ENCODE measurements around the gene CARNS1.
A peak's percentile ranks its signal among the peaks of the same experiment; 100 is the strongest.

Gene CARNS1

DNA sequence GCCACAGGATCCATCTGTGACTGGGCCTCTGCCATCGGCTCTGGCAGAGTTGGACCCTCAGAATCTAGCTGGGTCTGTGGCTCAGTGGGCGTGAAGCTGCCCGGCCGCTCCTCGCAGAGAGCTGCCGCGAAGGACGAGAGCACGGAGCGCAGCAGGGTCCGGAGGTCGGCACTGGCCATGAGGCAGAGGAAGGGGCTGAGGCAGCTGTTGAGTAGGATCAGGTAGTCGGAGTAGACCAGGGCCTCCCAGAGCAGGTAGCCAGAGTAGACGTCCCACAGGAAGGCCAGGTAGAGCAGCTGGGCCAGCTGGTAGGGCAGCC, 36.1 kb downstream of the CARNS1 start:
- Histone ChIP-seq H3K9me3 (ENCODE audit: control insufficient read depth in 2 of 2, low read length in 2 of 2) (no peaks in the 10 kb centered on the region), H3K27ac (ENCODE audit: low read length) (no peak overlapping the region), H3K4me3 (ENCODE audit: low read length in 2 of 2) (no peak overlapping the region), H3K4me1 (ENCODE audit: control insufficient read depth, insufficient read depth, low read length) (no peaks in the 10 kb centered on the region), H3K36me3 (ENCODE audit: control insufficient read depth in 2 of 2, insufficient read depth in 2 of 2, low read length in 2 of 2) (no peaks in the 10 kb centered on the region), H3K9ac (ENCODE audit: low read length in 2 of 2) (no peak overlapping the region), H3K27me3 (ENCODE audit: control insufficient read depth in 1 of 2, insufficient read depth in 2 of 2, low read length in 2 of 2) (no peaks in the 10 kb centered on the region)

DNA sequence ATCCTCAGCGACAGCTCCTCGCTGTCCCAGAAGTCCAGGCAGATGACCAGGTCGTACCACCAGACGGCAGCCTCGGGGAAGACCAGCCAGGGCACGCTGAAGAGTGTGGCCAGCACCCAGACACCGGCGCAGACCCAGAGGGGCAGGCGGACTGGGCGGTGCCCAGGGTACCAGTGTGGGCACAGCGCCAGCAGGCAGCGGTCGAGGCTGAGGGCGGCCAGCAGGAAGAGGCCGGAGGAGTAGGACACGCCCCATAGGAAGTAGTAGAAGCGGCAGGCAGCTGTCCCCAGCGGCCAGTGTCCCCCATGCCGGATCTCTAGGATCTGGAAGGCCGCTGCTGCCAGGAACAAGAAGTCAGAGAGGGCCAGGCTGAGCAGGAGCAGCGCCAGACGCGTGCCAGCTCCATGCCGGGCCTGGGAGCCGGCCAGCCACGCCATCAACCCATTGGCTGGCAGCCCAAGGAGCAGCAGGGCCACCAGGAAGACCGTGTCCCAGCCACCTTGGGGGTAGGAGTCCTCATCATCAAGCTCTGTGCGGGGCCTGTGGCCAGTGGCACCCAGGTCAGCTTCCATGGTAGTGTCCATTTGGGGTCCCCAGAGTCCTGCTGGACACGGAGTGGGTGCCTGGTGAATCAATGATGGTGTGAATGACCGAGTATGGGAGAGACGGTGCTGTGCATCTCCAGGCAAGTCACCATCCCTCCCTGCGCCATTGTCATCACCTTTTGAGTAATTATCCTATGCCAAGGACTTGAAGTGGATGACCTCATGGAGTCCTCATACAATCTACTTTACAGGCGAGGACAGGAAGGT, 36.9 kb downstream of the CARNS1 start, which contains the start of gene GPR152:
Gene GPR152 (minus strand): TSS at position 589 of the 812 bp plus-strand sequence. CDS start 5 bp downstream, at position 584.
- Histone ChIP-seq H3K9me3 (ENCODE audit: control insufficient read depth in 2 of 2, low read length in 2 of 2) (no peaks in the 10 kb centered on the region), H3K27ac (ENCODE audit: low read length) (no peak within 1 kb of the TSS), H3K4me3 (ENCODE audit: low read length in 2 of 2) (no peak within 1 kb of the TSS), H3K36me3 (ENCODE audit: control insufficient read depth in 2 of 2, insufficient read depth in 2 of 2, low read length in 2 of 2) (no peaks in the 10 kb centered on the region), H3K27me3 (ENCODE audit: control insufficient read depth in 1 of 2, insufficient read depth in 2 of 2, low read length in 2 of 2) (no peaks in the 10 kb centered on the region), H3K4me1 (ENCODE audit: control insufficient read depth, insufficient read depth, low read length) (no peaks in the 10 kb centered on the region), H3K9ac (ENCODE audit: low read length in 2 of 2) (no peak within 1 kb of the TSS)

DNA sequence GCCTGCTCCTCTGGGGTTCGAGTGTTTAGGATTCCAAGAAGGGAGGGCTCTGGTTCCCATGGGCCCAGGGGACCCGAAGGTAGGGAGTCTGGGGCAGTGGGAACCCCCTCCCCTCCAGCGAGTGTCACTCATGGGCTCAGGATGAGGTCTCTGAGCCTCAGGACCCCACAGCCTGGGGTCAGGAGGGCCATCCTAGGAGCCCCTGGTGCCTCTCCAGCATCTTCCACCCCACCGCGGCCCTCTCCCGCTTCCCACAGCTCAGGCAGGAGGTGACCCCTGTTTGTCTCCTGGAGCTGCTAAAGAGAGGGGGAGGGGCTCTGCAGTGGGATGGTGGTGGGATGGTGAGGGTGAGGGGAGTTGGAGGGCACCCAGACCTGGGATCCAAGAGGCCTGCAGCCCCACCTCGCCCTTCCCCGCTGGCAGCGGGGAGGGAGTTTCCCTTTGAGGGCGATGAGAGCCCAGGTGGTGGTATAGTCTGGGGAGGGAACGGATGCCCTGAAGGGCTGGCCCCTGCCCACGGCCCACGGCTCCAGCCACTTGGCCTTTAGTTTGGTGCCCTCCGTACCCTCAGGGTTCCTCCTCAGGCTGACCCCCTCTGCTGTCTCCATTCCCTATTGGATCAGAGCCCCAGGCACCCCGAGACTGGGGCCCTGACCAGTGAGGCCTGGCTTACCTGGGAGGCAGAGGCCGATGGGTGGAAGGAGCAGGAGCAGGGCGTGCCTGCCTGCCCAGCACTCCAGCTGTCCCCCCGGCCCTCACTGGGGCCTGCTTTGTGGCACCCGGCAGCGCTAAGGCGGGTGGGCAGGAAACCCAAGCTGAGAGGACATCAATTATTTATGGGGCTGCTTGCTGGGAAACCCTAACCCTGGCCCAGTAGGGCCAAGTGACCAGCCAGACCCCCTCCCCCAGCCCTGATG, 38.6 kb downstream of the CARNS1 start:
- no peaks in the 10 kb centered on the region for H3K27me3 ChIP-seq (ENCODE audit: control insufficient read depth in 1 of 2, insufficient read depth in 2 of 2, low read length in 2 of 2)
- H3K4me3 ChIP-seq (ENCODE audit: low read length in 2 of 2), result no peak overlapping the region
- no peak overlapping the region for H3K27ac ChIP-seq (ENCODE audit: low read length)
- H3K4me1 ChIP-seq (ENCODE audit: control insufficient read depth, insufficient read depth, low read length), result no peaks in the 10 kb centered on the region
- no peaks in the 10 kb centered on the region for H3K9me3 ChIP-seq (ENCODE audit: control insufficient read depth in 2 of 2, low read length in 2 of 2)
- H3K9ac ChIP-seq (ENCODE audit: low read length in 2 of 2), result no peak overlapping the region
- no peaks in the 10 kb centered on the region for H3K36me3 ChIP-seq (ENCODE audit: control insufficient read depth in 2 of 2, insufficient read depth in 2 of 2, low read length in 2 of 2)

DNA sequence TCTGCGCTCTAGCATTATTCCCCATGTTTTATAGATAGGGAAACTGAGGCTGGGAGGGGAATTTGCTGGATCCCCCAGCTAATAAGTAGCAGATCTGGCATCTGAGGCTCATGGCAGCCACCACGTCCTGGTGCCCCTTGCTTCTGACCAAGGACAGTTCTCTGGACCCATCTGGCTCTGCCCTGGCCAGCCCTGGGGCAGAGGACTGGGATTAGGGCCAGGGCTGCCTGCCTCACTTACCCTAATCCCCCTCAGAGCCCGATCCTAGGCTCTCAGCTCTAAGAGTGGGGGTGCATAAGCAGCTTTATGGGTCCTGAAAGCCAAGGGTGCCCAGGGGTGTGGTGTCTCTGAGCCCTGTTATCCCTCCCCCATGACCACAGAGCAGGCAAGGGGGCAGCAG, 39.6 kb downstream of the CARNS1 start, which contains the start of gene CABP4:
Gene CABP4 (plus strand): TSS at position 301 of the 400 bp plus-strand sequence. CDS start 70 bp downstream, at position 371.
- no peaks in the 10 kb centered on the region for H3K27me3 ChIP-seq (ENCODE audit: control insufficient read depth in 1 of 2, insufficient read depth in 2 of 2, low read length in 2 of 2)
- H3K9me3 ChIP-seq (ENCODE audit: control insufficient read depth in 2 of 2, low read length in 2 of 2), result no peaks in the 10 kb centered on the region
- H3K4me1 ChIP-seq (ENCODE audit: control insufficient read depth, insufficient read depth, low read length), result no peaks in the 10 kb centered on the region
- no peak within 1 kb of the TSS for H3K9ac ChIP-seq (ENCODE audit: low read length in 2 of 2)
- H3K27ac ChIP-seq (ENCODE audit: low read length), result no peak within 1 kb of the TSS
- no peaks in the 10 kb centered on the region for H3K36me3 ChIP-seq (ENCODE audit: control insufficient read depth in 2 of 2, insufficient read depth in 2 of 2, low read length in 2 of 2)
- no peak within 1 kb of the TSS for H3K4me3 ChIP-seq (ENCODE audit: low read length in 2 of 2)

DNA sequence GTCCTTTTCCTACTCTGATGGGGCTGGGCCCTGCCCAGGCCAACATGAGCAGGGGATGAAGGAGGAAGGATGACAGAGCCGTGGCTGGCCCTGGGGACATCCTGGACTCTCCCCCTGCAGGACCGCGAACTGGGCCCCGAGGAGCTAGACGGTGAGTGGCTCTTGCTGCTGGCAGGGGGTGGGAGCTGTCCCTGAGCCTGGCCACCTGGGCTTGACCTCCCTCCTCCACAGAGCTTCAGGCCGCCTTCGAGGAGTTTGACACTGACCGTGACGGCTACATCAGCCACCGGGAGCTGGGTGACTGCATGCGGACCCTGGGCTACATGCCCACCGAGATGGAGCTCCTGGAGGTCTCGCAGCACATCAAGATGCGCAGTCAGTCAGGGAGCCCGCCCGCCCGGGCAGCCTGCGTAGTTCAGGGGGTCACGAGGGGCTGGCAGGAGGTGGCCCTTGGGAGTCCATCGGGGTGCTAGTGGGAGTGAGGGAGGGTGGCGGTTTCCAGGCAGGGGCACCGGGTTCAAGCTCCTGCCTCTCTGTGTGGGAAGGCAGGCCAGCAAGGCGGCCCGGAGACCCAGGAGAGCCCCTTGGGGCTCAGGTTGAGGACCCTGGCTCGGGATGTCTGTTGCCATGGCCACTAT, 40.7 kb downstream of the CARNS1 start:
- Histone ChIP-seq H3K9ac (ENCODE audit: low read length in 2 of 2) (no peak overlapping the region), H3K27me3 (ENCODE audit: control insufficient read depth in 1 of 2, insufficient read depth in 2 of 2, low read length in 2 of 2) (no peaks in the 10 kb centered on the region), H3K27ac (ENCODE audit: low read length) (no peak overlapping the region), H3K36me3 (ENCODE audit: control insufficient read depth in 2 of 2, insufficient read depth in 2 of 2, low read length in 2 of 2) (no peaks in the 10 kb centered on the region), H3K4me3 (ENCODE audit: low read length in 2 of 2) (no peak overlapping the region), H3K9me3 (ENCODE audit: control insufficient read depth in 2 of 2, low read length in 2 of 2) (no peaks in the 10 kb centered on the region), H3K4me1 (ENCODE audit: control insufficient read depth, insufficient read depth, low read length) (no peaks in the 10 kb centered on the region)

DNA sequence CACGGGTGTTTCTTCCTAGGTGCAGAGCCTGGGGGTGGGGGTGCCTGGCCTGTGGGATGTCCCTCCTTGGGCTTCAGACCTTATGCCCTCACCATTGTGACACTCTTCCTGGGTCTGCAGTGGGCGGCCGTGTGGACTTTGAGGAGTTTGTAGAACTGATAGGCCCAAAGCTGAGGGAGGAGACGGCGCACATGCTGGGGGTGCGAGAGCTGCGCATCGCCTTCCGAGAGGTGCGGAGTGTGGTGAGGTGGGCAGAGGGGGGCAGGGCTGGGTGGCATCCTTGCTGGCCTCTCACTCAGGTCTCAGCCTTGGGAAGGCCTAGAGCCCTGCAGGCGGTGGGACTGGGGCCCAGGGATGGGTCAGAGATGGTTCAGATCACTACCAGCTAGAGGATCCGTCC, 42.0 kb downstream of the CARNS1 start:
- H3K27me3 ChIP-seq (ENCODE audit: control insufficient read depth in 1 of 2, insufficient read depth in 2 of 2, low read length in 2 of 2), result no peaks in the 10 kb centered on the region
- H3K4me1 ChIP-seq (ENCODE audit: control insufficient read depth, insufficient read depth, low read length), result no peaks in the 10 kb centered on the region
- no peak overlapping the region for H3K27ac ChIP-seq (ENCODE audit: low read length)
- no peaks in the 10 kb centered on the region for H3K36me3 ChIP-seq (ENCODE audit: control insufficient read depth in 2 of 2, insufficient read depth in 2 of 2, low read length in 2 of 2)
- no peak overlapping the region for H3K9ac ChIP-seq (ENCODE audit: low read length in 2 of 2)
- no peaks in the 10 kb centered on the region for H3K9me3 ChIP-seq (ENCODE audit: control insufficient read depth in 2 of 2, low read length in 2 of 2)
- H3K4me3 ChIP-seq (ENCODE audit: low read length in 2 of 2), result no peak overlapping the region

DNA sequence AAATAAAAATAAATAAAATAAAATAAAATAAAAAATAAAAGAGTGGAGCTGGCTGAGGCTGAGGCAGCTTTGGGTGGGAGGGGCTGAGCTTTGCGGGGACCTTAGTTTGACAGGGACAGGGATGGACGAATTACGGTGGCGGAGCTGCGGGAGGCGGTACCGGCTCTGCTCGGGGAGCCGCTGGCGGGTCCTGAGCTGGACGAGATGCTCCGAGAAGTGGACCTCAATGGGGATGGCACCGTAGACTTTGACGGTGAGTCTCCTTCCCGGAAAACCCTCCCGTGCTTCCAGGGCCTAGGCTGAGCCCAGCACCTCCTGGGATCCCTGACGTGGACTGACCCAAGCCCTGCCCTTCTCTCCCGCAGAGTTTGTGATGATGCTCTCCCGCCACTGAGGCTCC, 42.8 kb downstream of the CARNS1 start:
- no peaks in the 10 kb centered on the region for H3K27me3 ChIP-seq (ENCODE audit: control insufficient read depth in 1 of 2, insufficient read depth in 2 of 2, low read length in 2 of 2)
- no peaks in the 10 kb centered on the region for H3K4me1 ChIP-seq (ENCODE audit: control insufficient read depth, insufficient read depth, low read length)
- no peak overlapping the region for H3K27ac ChIP-seq (ENCODE audit: low read length)
- no peaks in the 10 kb centered on the region for H3K36me3 ChIP-seq (ENCODE audit: control insufficient read depth in 2 of 2, insufficient read depth in 2 of 2, low read length in 2 of 2)
- no peak overlapping the region for H3K9ac ChIP-seq (ENCODE audit: low read length in 2 of 2)
- H3K4me3 ChIP-seq (ENCODE audit: low read length in 2 of 2), result no peak overlapping the region
- H3K9me3 ChIP-seq (ENCODE audit: control insufficient read depth in 2 of 2, low read length in 2 of 2), result no peaks in the 10 kb centered on the region

DNA sequence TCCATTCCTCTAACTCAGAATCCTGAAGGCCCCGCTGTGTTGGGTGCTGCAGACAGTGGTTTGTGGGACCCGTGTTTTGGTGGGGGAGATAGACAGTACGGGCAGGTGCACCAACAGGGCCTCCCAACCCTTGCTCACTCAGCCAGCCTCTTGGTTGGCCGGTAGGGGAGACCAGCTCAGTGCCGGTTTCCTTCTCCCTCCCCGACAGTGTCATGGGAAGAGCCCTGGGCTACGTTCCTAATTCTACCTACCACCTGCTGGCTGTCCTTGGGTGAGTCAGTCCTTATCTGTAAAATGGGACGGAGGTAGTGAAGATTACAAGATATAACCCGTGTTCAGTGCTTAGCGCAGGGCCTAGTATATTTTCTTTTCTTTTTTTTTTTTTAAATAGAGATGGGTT, 47.7 kb downstream of the CARNS1 start:
- peaks cover 30% of the 10 kb centered on the region for H3K4me1 ChIP-seq (ENCODE audit: control insufficient read depth, insufficient read depth, low read length)
- H3K27ac ChIP-seq (ENCODE audit: low read length), result no peak overlapping the region

DNA sequence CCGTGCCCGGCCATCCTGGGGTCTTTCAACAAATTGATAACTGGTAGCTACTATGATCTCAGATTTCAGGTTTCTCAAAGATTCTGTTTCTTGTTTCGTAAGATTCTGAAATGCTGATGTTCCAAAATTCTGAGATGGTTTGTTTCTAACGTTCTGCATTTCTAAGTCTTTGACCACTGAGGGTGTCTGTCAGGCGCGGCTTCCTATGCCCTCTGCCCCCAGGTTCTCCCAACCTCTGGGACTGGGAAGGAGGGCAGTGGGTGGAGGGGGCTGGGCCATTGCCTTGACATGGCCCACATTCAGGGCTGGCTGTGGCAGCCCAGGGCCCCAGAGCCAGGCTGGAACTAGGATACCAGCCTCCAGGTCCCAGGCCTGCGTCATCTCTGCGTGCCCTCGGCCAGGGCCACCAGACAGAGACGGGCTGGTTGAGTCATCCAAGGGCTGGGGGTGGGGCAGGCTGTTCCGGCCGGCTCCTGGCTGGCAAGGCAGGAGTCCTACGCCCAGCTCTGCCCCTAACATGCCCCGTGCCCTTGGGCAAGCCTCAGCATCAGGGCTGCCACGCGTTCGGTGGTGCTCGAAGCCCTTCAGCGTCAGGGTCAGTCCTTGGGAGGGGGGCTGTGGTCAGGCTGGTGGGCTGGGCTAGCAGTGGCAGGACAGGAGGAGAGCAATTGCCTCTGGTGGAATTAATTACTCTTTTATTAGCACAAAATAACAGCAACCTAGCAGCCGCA, 48.4 kb downstream of the CARNS1 start:
- no peaks in the 10 kb centered on the region for H3K9me3 ChIP-seq (ENCODE audit: control insufficient read depth in 2 of 2, low read length in 2 of 2)
- peak overlapping the region; percentile 90 for H3K27ac ChIP-seq (ENCODE audit: low read length)
- no peaks in the 10 kb centered on the region for H3K27me3 ChIP-seq (ENCODE audit: control insufficient read depth in 1 of 2, insufficient read depth in 2 of 2, low read length in 2 of 2)
- H3K36me3 ChIP-seq (ENCODE audit: control insufficient read depth in 2 of 2, insufficient read depth in 2 of 2, low read length in 2 of 2), result no peaks in the 10 kb centered on the region
- H3K4me3 ChIP-seq (ENCODE audit: low read length in 2 of 2), result peak overlapping the region; percentile 77 to 79
- H3K4me1 ChIP-seq (ENCODE audit: control insufficient read depth, insufficient read depth, low read length), result peaks cover 35% of the 10 kb centered on the region
- peak overlapping the region; percentile 72 to 84 for H3K9ac ChIP-seq (ENCODE audit: low read length in 2 of 2)

More for the DNA sequence above, 47.7 kb downstream of the CARNS1 start:
- Histone ChIP-seq H3K27me3 (ENCODE audit: control insufficient read depth in 1 of 2, insufficient read depth in 2 of 2, low read length in 2 of 2) (no peaks in the 10 kb centered on the region), H3K4me3 (ENCODE audit: low read length in 2 of 2) (no peak overlapping the region), H3K36me3 (ENCODE audit: control insufficient read depth in 2 of 2, insufficient read depth in 2 of 2, low read length in 2 of 2) (no peaks in the 10 kb centered on the region), H3K9me3 (ENCODE audit: control insufficient read depth in 2 of 2, low read length in 2 of 2) (no peaks in the 10 kb centered on the region), H3K9ac (ENCODE audit: low read length in 2 of 2) (no peak overlapping the region)
